Activated T-cell treated with anti-CD3 and anti-CD28 coated beads for 4 hours (primary cell): ENCODE data around the gene CD226.
"Not testable (repeated sequence)": the region's sequence is repeated elsewhere in the genome, so short reads cannot be mapped to it uniquely, and the experiment has no call there.

ENCODE experiments used
- DNase-seq: peaks from one replicate; pipeline ENCODE4 v3.0.0-alpha.2; 2020

Gene CD226

DNA sequence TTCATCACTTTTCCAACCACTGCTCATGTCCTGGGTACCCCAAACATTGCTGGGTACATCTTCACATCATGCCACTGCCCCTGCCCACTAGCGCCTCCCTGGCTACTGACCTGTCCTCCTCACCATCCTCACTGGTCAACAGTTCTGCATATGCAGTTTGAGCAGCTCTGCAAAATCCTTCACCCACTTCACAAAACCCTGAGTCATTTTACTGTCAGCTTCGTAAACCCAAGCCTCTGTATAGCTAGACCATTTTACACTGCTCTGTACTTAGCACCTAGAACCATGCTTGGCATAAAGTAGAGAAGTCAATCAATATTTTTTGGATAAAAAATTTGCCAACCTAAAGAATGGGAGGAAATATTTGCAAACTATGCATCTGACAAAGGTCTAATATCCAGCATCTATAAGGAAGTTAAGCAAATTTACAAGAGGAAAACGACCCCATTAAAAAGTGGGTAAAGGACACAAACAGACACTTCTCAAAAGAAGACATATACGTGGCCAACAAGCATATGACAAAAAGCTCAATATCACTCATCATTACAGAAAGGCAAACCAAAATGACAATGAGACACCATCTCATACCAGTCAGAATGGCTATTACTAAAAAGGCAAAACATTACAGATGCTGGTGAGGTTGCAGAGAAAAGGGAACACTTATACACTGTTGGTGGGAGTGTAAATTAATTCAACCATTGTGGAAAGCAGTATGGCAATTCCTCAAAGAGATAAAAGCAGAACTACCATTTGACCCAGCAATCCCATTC, 48.3 kb downstream of the CD226 start:
- not testable (repeated sequence) for DNase-seq

DNA sequence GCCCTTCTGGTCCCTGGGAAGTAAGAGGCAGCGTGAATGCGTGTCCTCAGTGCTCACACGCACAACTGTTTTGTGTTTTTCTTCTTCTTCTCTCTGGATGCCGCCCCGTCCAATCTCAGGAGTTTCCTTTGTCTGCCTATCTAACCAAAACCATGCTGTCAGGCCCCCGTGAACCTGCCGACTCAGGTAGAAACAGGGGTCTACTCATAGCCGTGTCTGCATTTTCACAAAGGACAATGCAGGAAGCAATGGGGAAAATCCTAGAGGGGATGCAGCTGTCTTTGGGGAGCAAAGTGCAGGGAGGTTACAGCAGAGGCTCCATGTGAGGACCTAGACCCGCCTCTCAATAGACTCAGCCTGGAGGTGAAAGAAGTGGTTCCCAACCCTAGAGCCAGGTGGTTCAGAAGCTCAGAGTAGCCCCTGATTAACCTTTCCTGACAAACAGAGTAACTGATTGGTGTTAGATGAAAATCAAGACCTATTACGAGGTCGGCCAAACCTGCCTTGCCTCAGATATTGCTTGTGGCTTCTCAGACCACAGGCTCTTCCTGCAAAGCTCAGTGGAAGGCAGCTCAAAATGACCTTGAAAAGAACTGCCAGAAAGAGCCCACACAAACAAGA, 49.3 kb downstream of the CD226 start:
- no peak for DNase-seq

GRCh38 chr18:69897397-69898108, 50.1 kb downstream of the CD226 start:
- DNase-seq = no peak

- no peak for DNase-seq
These were observed 52.3 kb downstream of the CD226 start for GRCh38 chr18:69895066-69896047.

GRCh38 chr18:69894467-69894866, 53.2 kb downstream of the CD226 start:
- DNase-seq = no peak

DNA sequence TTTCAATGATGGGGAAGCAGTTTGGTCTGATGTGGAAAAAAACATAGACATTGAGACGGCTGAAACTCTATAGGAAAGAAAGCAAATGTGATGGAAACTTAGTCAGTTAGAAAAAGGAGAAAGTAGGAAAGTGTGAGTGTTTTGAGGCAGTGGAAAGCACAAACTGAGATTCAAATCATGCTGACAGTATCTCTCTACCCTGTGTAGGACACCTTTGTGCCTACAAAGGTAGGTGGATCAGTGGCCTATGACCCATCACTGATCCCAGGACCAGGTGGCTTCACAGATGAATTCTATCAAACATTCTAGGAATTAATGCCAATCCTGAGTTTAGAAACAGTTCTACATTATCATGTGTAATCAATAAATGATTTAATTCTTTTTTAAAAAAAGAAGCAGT, 57.1 kb downstream of the CD226 start:
- DNase-seq = no peak

DNA sequence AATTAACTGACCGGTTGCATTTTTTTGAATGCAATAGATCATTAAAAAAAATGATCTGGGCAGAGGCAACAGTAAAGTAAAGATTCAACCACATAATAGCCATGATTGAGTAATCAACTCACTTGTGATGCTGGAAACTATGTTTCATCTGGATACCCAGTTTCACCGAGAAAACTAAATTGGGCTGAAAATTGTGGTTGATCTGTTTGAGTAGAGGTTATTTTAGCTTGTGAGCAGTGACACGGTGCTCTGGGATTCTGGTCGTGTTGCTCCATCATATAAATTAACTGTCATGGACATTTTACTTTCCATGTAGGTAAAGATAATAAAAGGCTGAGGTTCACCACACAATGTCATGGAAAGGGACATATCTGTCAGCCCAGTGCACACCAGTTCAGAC, 58.7 kb downstream of the CD226 start:
- DNase-seq = no peak

GRCh38 chr18:69887256-69887655, 60.4 kb downstream of the CD226 start:
- DNase-seq = no peak

GRCh38 chr18:69885841-69886531, 61.7 kb downstream of the CD226 start:
- DNase-seq = no peak

DNA sequence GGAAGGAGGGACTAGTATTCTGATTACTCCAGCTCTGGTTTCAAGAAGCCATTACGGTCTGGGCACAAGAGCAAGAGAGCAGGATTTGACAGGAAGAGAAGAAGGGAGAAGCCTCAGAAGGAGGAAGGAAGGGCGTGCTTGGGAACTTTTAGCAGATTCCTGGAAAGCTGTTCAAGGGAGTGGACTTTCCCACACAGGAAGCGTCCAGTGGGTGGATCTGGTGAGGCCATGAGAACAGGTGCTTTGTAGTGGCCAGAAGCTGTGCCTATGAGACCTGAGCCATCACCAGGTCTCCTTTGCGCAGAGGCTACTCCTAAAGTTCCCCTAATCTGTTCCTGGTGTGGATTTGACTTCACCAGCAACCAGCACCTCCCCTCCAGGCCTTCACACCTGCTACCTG, 62.3 kb downstream of the CD226 start:
- DNase-seq = no peak

GRCh38 chr18:69883781-69884180, 63.9 kb downstream of the CD226 start:
- no peak for DNase-seq

GRCh38 chr18:69882965-69883668, 64.6 kb downstream of the CD226 start:
- DNase-seq = no peak

- DNase-seq = no peak
These were observed 67.6 kb downstream of the CD226 start for GRCh38 chr18:69880083-69880482.

DNA sequence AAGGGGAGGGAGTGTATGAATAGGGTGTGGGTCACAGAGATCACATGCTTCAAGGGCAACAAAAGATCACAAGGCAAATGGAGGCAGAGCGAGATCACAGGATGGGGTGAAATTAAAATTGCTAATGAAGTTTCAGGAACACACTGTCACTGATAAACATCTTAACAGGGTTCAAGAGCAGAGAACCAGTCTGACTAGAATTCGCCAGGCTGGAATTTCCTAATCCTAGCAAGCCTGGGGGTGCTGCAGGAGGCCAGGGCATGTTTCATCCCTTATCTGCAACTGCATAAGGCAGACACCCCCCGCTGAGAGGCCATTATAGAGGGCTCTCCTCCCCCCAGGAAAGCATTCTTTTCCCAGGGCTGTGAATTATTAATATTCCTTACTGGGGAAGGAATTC, 68.6 kb downstream of the CD226 start:
- DNase-seq = not testable (repeated sequence)

- DNase-seq = no peak
These were observed 69.3 kb downstream of the CD226 start for GRCh38 chr18:69878213-69878933.

DNA sequence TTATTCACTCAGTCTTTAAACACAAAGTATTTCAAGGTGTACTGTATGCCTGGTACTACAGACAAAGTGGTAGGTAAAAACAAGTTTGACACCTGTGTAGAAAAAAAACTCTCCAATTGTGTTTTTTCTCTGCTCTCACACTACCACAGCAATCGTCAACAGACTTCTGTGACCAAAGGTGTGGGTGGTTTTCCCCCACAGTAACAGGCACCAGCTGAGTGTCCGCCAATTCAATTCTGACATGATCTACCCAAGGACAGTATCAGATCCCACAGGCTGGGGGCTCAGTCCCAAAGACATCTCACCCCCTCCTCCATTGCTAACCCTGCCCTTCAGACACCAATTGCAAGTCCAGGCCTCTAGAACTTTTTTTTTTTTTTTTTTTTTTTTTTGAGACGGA, 71.2 kb downstream of the CD226 start:
- DNase-seq = no peak

DNA sequence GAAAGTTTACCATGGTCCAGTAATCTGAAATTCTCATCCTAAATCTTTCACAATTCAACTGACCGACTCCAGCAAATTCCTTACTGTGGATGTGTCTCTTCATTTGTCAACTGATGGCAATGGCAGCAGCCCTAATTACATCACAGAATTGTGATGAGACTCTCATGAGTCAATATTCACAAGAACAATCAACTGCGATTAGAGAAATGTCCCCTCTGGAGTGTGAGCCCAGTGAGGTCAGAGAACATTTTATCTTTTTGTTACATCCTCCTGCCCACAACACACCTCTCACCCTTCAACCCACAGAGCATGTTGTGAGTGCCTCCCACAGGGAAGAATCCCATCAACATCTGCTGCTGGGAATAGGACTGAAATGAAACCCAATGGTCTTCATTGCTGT, 73.6 kb downstream of the CD226 start:
- DNase-seq = no peak

DNA sequence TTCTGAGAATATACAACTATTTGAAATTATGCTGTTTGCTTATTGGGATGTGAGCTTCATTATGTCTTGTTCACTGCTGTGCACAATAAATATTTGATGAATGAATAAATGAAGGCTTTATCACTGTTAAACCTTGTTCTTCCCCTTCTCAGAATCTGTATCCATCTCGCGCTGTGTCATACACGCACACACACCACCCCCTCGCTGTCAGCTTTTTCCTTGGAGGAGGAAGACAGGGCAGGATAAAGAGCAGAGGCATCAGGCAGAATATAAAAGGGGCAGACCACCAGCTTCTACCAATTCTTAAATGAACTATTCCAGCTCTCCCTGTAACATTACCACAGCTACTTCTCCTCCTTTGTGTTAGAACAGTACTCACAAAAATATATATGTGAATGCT, 75.0 kb downstream of the CD226 start:
- no peak for DNase-seq

DNA sequence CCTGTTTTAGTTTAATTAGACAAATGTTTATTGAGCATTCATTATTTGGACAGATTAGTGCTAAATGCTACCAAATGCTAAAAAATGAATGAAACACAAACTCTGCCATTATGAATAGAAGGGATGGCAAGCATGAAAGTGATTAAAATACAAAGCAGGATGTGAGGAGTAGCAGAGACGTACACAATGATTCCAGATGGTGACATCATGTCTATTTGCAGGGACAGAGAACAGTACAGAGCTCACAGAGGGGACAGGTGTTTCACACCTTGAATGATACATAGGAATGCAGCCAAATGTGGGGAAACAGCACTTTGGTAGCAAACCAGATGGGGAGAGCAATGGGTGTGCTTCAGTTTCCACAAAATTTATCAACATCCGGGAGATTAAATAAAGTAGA, 76.3 kb downstream of the CD226 start:
- no peak for DNase-seq

- DNase-seq = no peak
These were observed 76.9 kb downstream of the CD226 start for GRCh38 chr18:69870736-69871135.

- DNase-seq = no peak
These were observed 81.5 kb downstream of the CD226 start for GRCh38 chr18:69866212-69866611.
